GM12878 (cell line): Measurements from ENCODE around the gene RALGDS. TPM values are rescaled to one million over a fixed set of nuclear protein-coding genes. Genes with fewer than 3 reads are reported as not detected.

ENCODE experiments used
- ATAC-seq: fragments of 200-7000 bp; cut with Tn5 transposase; 3 replicates; pipeline ENCODE4 v1.9.1; 2020; ENCODE audit warnings: mild to moderate bottlenecking, moderate library complexity
- BruUV-seq: library from RNA; stranded (reverse); fragments of 400-500 nt; replicated peaks from 2 replicates; lab custom pipeline; 2021; lab: Mats Ljungman, UMichigan
- CTCF ChIA-PET: fragments of 300-600 bp; sonication (Branson Sonifier 250); formaldehyde crosslinking; extraction: SDS; loops from one replicate; lab custom pipeline; 2021; ENCODE audit warnings: inconsistent platforms; lab: Yijun Ruan, JAX
- POLR2A ChIA-PET: fragments of 350-600 bp; formaldehyde crosslinking; extraction: SDS; loops from one replicate; lab custom pipeline; 2021; ENCODE audit warnings: inconsistent platforms; lab: Charles Lee
- RAD21 ChIA-PET: fragments of 300-600 bp; sonication (Branson Sonifier 250); formaldehyde crosslinking; loops from one replicate; lab custom pipeline; 2023; ENCODE audit warnings: antibody characterized with exemption; ENCODE audit not compliant: unreplicated experiment; lab: Charles Lee
- SMC1A ChIA-PET: fragments of 300-600 bp; sonication (Branson Sonifier 250); formaldehyde crosslinking; loops from one replicate; lab custom pipeline; 2023; ENCODE audit not compliant: unreplicated experiment, uncharacterized antibody; lab: Charles Lee
- DNase-seq: peaks from one replicate; pipeline ENCODE4 v3.0.0-alpha.2; 2011; ENCODE audit warnings: low read depth, low spot score
- FAIRE-seq: peaks from 3 replicates; lab custom pipeline; 2011; peaks lifted over from hg19 to GRCh38; lab: Jason Lieb, UNC
- H2AFZ ChIP-seq: 2 replicates; pipeline ENCODE4 v1.6.0; 2011; ENCODE audit warnings: low read depth, low read length, control low read depth; ENCODE audit not compliant: control insufficient read depth
- H3K27ac ChIP-seq: 2 replicates; pipeline ENCODE4 v1.5.1; 2011; ENCODE audit warnings: control low read depth; ENCODE audit not compliant: control insufficient read depth, insufficient read depth
- H3K27me3 ChIP-seq, 2 experiments: replicated peaks in 1 of 2; 2 replicates each; pipeline versions ENCODE4 v1.6.0 to v1.6.1; 2011; ENCODE audit warnings: low read length in 1 of 2; ENCODE audit not compliant: control insufficient read depth in 2 of 2, insufficient read depth in 2 of 2
- H3K36me3 ChIP-seq, 2 experiments: 2 replicates each; pipeline ENCODE4 v1.5.1; 2011; ENCODE audit warnings: low read length in 1 of 2; ENCODE audit not compliant: control insufficient read depth in 2 of 2, insufficient read depth in 2 of 2
- H3K4me1 ChIP-seq: 2 replicates; pipeline ENCODE4 v1.6.1; 2011; ENCODE audit warnings: mild to moderate bottlenecking, low read length, moderate library complexity, mixed read lengths; ENCODE audit not compliant: control insufficient read depth, insufficient read depth
- H3K4me2 ChIP-seq: 2 replicates; pipeline ENCODE4 v1.6.0; 2011; ENCODE audit warnings: control low read depth; ENCODE audit not compliant: control insufficient read depth, insufficient read depth
- H3K4me3 ChIP-seq: fragments of 200-600 bp; sonication (generic); 2 replicates; pipeline ENCODE4 v1.5.1; 2016
- H3K79me2 ChIP-seq: 2 replicates; pipeline ENCODE4 v1.6.0; 2011; ENCODE audit warnings: low read length; ENCODE audit not compliant: control insufficient read depth, insufficient read depth
- H3K9ac ChIP-seq: 2 replicates; pipeline ENCODE4 v1.8.0; 2011; ENCODE audit warnings: low read length, control low read depth, mixed read lengths; ENCODE audit not compliant: control insufficient read depth, insufficient read depth
- H3K9me3 ChIP-seq: replicated peaks from 3 replicates; pipeline ENCODE4 v1.5.1; 2011; ENCODE audit warnings: mild to moderate bottlenecking, low read length; ENCODE audit not compliant: control insufficient read depth, insufficient read depth
- H4K20me1 ChIP-seq: 2 replicates; pipeline ENCODE4 v1.6.0; 2011; ENCODE audit not compliant: control insufficient read depth, insufficient read depth
- BHLHE40 ChIP-seq, 2 experiments: fragments of 450-650 bp in 1 of 2; IDR thresholded peaks; 2 replicates each; pipeline ENCODE4 v1.6.1; 2011 to 2017; ENCODE audit warnings: low read depth in 2 of 2, borderline replicate concordance in 1 of 2, improper control_type of control experiment in 1 of 2, low read length in 1 of 2, mild to moderate bottlenecking in 1 of 2
- HDAC2 ChIP-seq: fragments of 200-600 bp; sonication (generic); IDR thresholded peaks from 2 replicates; pipeline ENCODE4 v1.6.1; 2017
- IKZF1 ChIP-seq: fragments of 450-650 bp; conservative IDR thresholded peaks from 2 replicates; pipeline ENCODE4 v1.6.1; 2017; ENCODE audit warnings: antibody characterized with exemption, mild to moderate bottlenecking
- IKZF2 ChIP-seq, 2 experiments: fragments of 450-650 bp; IDR thresholded peaks; 2 replicates each; pipeline ENCODE4 v1.6.1; 2017; ENCODE audit warnings: mild to moderate bottlenecking in 2 of 2, moderate library complexity in 2 of 2
- IRF3 ChIP-seq: fragments of 450-650 bp; IDR thresholded peaks from 2 replicates; pipeline ENCODE4 v1.6.1; 2014; ENCODE audit warnings: mild to moderate bottlenecking
- KAT2A ChIP-seq: conservative IDR thresholded peaks from 2 replicates; pipeline ENCODE4 v1.6.1; 2011; ENCODE audit warnings: low read depth, low read length; ENCODE audit not compliant: control insufficient read depth
- NFIC ChIP-seq: IDR thresholded peaks from 2 replicates; pipeline ENCODE4 v1.6.1; 2012; ENCODE audit warnings: low read depth, mild to moderate bottlenecking, inconsistent platforms, low read length, moderate library complexity
- NRF1 ChIP-seq: conservative IDR thresholded peaks from 2 replicates; pipeline ENCODE4 v1.6.1; 2011; ENCODE audit warnings: mild to moderate bottlenecking, low read depth, low read length, improper control_type of control experiment
- POU2F2 ChIP-seq: IDR thresholded peaks from 3 replicates; pipeline ENCODE4 v1.6.1; 2011; ENCODE audit warnings: low read depth, mild to moderate bottlenecking, low read length, borderline replicate concordance
- USF2 ChIP-seq: IDR thresholded peaks from 2 replicates; pipeline ENCODE4 v1.6.1; 2011; ENCODE audit warnings: low read depth, low read length, improper control_type of control experiment, borderline replicate concordance
- ZBED1 ChIP-seq: IDR thresholded peaks from 2 replicates; pipeline ENCODE4 v1.6.1; 2016; ENCODE audit warnings: borderline replicate concordance
- ZBTB40 ChIP-seq: fragments of 450-650 bp; IDR thresholded peaks from 2 replicates; pipeline ENCODE4 v1.6.1; 2016; ENCODE audit warnings: mild to moderate bottlenecking, moderate library complexity, borderline replicate concordance
- ZSCAN29 ChIP-seq: fragments of 450-650 bp; IDR thresholded peaks from 2 replicates; pipeline ENCODE4 v1.6.1; 2017; ENCODE audit warnings: mild to moderate bottlenecking, moderate library complexity
- WGBS: methylation state at CpG from one replicate; pipeline ENCODE4 v1.1.6; 2016; ENCODE audit warnings: low lambda C conversion rate; ENCODE audit not compliant: insufficient replicate concordance, insufficient coverage; ENCODE audit errors: missing lambda C conversion rate; 5-methylcytosine and 5-hydroxymethylcytosine counted together
- in situ Hi-C: fragments of 300-500 bp; cut with MboI; formaldehyde crosslinking; loops from 9 replicates; pipeline ENCODE4 v1.14.3; 2018; ENCODE audit warnings: mixed read lengths
- intact Hi-C: fragments of 100-400 bp; cut with micrococcal nuclease; formaldehyde crosslinking; loops from one replicate; pipeline ENCODE4 v1.14.2; 2022; ENCODE audit not compliant: unreplicated experiment
- polyA plus RNA-seq, 11 experiments: library from polyadenylated mRNA; depleted of rRNA in 4 of 11; unstranded in 6 of 11; stranded (reverse) in 5 of 11; fragments of >200 nt; fragmentation: Nextera tagmentation in 4 of 11; fragmentation: Illumina TruSeq in 1 of 11; extraction: Ambion mirVana in 4 of 11; extraction: Trizol in 1 of 11; gene quantifications; 1 replicate in 1 of 11; 2 replicates in 10 of 11; pipeline versions ENCODE4 v1.2.1 to v1.2.3, GENCODE V29; 2011 to 2016; ENCODE audit warnings: inconsistent platforms in 2 of 11, missing spikeins in 2 of 11, low read depth in 1 of 11
- total RNA-seq, 4 experiments: library from RNA; depleted of rRNA in 3 of 4; stranded (reverse); fragments of >200 nt in 3 of 4; fragmentation: Illumina TruSeq in 1 of 4; extraction: Trizol in 1 of 4; gene quantifications; 2 replicates each; pipeline versions ENCODE4 v1.2.1 to v1.2.3, GENCODE V29; 2013 to 2021

RALGDS gene
- total and polyA plus RNA-seq, 10 of the 15 experiments (the other 5 are each of a cell fraction or from before 2014, with no cell fraction given) = 1.3 to 48.6 (median 21.2) TPM

- no peak for TF ChIP-seq ZBTB40
These were observed 30.8 kb upstream of the RALGDS start (continued) for GRCh38 chr9:133151601-133152525.

- Histone ChIP-seq H3K9ac (no peak overlapping the region), H3K4me3 (no peak overlapping the region), H2AFZ (no peak overlapping the region), H3K27ac (no peak overlapping the region), H4K20me1 (no peaks in the 10 kb centered on the region), H3K4me1 (peaks cover 7% of the 10 kb centered on the region), H3K27me3 (no peaks in the 10 kb centered on the region), H3K9me3 (no peaks in the 10 kb centered on the region), H3K4me2 (no peak overlapping the region), H3K79me2 (peaks cover 24% of the 10 kb centered on the region), H3K36me3 (no peaks in the 10 kb centered on the region)
- DNase-seq = no peak
- ChIA-PET POLR2A (no interaction called here), CTCF (interaction anchor here (1.2 kb wide), 1 partner anchor 36 kb away, joined by 3 read pairs; no protein-coding TSS in a partner anchor), RAD21 (no interaction called here), SMC1A (no interaction called here)
- 80% methylated on average over 6 of the region's 6 CpGs for WGBS
- no peak for FAIRE-seq
- no TSS peak for BruUV-seq
- ATAC-seq = no peak
- in situ Hi-C loops (loop anchor here (5.0 kb wide), 1 partner anchor 104 kb away; no protein-coding TSS in a partner anchor), intact Hi-C loops (no loop called here)
- TF ChIP-seq ZSCAN29 = no peak
- no peak for TF ChIP-seq NRF1
- TF ChIP-seq ZBED1 = no peak
- no peak for TF ChIP-seq USF2
- no peak for TF ChIP-seq NFIC
- TF ChIP-seq POU2F2 = no peak
- TF ChIP-seq BHLHE40 (IDR thresholded peaks at IDR 0.05; ENCODE audit: borderline replicate concordance in 1 of 2, low read depth in 2 of 2, low read length in 1 of 2) = no peak
- TF ChIP-seq IKZF1 = no peak
- TF ChIP-seq KAT2A = no peak
- no peak for TF ChIP-seq IKZF2 (IDR thresholded peaks at IDR 0.05)
- TF ChIP-seq IRF3 = no peak
- no peak for TF ChIP-seq HDAC2
These were observed 30.0 kb upstream of the RALGDS start for GRCh38 chr9:133151041-133151440.
